Measurements from ENCODE around the gene VWA1.

- TF ChIP-seq SP2 (tag by site-specific recombination; IDR thresholded peaks at IDR 0.05) = no peak
- no peak for TF ChIP-seq ZNF433 (tag by site-specific recombination; IDR thresholded peaks at IDR 0.05; ENCODE audit: low read depth)
- no peak for TF ChIP-seq ZNF266 (tag by site-specific recombination; IDR thresholded peaks at IDR 0.05; ENCODE audit: low read depth)
- TF ChIP-seq, protein P1, sequence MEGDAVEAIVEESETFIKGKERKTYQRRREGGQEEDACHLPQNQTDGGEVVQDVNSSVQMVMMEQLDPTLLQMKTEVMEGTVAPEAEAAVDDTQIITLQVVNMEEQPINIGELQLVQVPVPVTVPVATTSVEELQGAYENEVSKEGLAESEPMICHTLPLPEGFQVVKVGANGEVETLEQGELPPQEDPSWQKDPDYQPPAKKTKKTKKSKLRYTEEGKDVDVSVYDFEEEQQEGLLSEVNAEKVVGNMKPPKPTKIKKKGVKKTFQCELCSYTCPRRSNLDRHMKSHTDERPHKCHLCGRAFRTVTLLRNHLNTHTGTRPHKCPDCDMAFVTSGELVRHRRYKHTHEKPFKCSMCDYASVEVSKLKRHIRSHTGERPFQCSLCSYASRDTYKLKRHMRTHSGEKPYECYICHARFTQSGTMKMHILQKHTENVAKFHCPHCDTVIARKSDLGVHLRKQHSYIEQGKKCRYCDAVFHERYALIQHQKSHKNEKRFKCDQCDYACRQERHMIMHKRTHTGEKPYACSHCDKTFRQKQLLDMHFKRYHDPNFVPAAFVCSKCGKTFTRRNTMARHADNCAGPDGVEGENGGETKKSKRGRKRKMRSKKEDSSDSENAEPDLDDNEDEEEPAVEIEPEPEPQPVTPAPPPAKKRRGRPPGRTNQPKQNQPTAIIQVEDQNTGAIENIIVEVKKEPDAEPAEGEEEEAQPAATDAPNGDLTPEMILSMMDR (tag by site-specific recombination; IDR thresholded peaks at IDR 0.05) = no peak
- TF ChIP-seq ZNF416 (tag by site-specific recombination; IDR thresholded peaks at IDR 0.05) = no peak
- no peak for TF ChIP-seq MZF1 (tag by site-specific recombination; IDR thresholded peaks at IDR 0.05; ENCODE audit: borderline replicate concordance)
- no peak for TF ChIP-seq ZFP69B (tag by site-specific recombination; IDR thresholded peaks at IDR 0.05)
- TF ChIP-seq ZSCAN23 (tag by site-specific recombination; IDR thresholded peaks at IDR 0.05) = no peak
- TF ChIP-seq TRIM28 (IDR thresholded peaks at IDR 0.05; ENCODE audit: borderline replicate concordance, low read length) = no peak
- TF ChIP-seq ATF2 (tag by site-specific recombination; IDR thresholded peaks at IDR 0.05; ENCODE audit: low read depth) = no peak
Observed at GRCh38 chr1:1489231-1489630, 53.7 kb downstream of the VWA1 start.
